ENCODE results near the gene DNAJC5. TPM values are rescaled to one million over a fixed set of nuclear protein-coding genes. Genes with fewer than 3 reads are reported as not detected.

The DNAJC5 gene
- total RNA-seq, 4 donors from 2014 or later = 38.4 to 87.4 (median 75.1) TPM

- Histone ChIP-seq H3K9me3 (no peaks in the 10 kb centered on the region), H3K36me3 (peaks cover 39 to 59% of the 10 kb centered on the region in 2 donors), H3K4me1 (peaks cover 0 to 7% of the 10 kb centered on the region in 2 donors), H3K4me3 (replicated peaks in 1 of 3) (no peak overlapping the region), H3K27ac (no peak overlapping the region), H3K27me3 (no peaks in the 10 kb centered on the region)
- intact Hi-C loops (cut with DNase I) = no loop called here
- no peak for DNase-seq
- TF ChIP-seq POLR2A (IDR thresholded peaks at IDR 0.05) (no peak), CTCF (IDR thresholded peaks at IDR 0.05) (no peak)
- 94 to 96% methylated on average over 11 of the region's 11 CpGs for WGBS, 2 donors
Measured at GRCh38 chr20:63886921-63887320, 8.0 kb upstream of the DNAJC5 start.

GRCh38 chr20:63889241-63890200 is 5.4 kb upstream of the DNAJC5 start:
- 86 to 88% methylated on average over 25 of the region's 25 CpGs for WGBS, 2 donors
- DNase-seq = no peak
- peaks cover 6 to 14% of the 10 kb centered on the region in 2 donors for H3K4me1 ChIP-seq
- H3K36me3 ChIP-seq = peaks cover 26 to 49% of the 10 kb centered on the region in 2 donors
- H3K27me3 ChIP-seq = no peaks in the 10 kb centered on the region
- intact Hi-C loops (cut with DNase I) = no loop called here
- no peak overlapping the region for H3K4me3 ChIP-seq (replicated peaks in 1 of 3)
- H3K9me3 ChIP-seq = no peaks in the 10 kb centered on the region
- H3K27ac ChIP-seq = no peak overlapping the region
- TF ChIP-seq CTCF (IDR thresholded peaks at IDR 0.05) = no peak
- no peak for TF ChIP-seq POLR2A (IDR thresholded peaks at IDR 0.05)

GRCh38 chr20:63890201-63890576 is 4.7 kb upstream of the DNAJC5 start:
- peaks cover 6 to 15% of the 10 kb centered on the region in 2 donors for H3K4me1 ChIP-seq
- intact Hi-C loops (cut with DNase I) = no loop called here
- no peak overlapping the region for H3K4me3 ChIP-seq (replicated peaks in 1 of 3)
- peaks cover 23 to 42% of the 10 kb centered on the region in 2 donors for H3K36me3 ChIP-seq
- TF ChIP-seq POLR2A (IDR thresholded peaks at IDR 0.05) (no peak), CTCF (IDR thresholded peaks at IDR 0.05) (no peak)
- no peak for DNase-seq
- no peaks in the 10 kb centered on the region for H3K27me3 ChIP-seq
- H3K9me3 ChIP-seq = no peaks in the 10 kb centered on the region
- H3K27ac ChIP-seq = peak overlapping the region in 1 of 3 donors; percentile 23
- 67 to 72% methylated on average over 7 of the region's 7 CpGs for WGBS, 2 donors

GRCh38 chr20:63890616-63891015 is 4.3 kb upstream of the DNAJC5 start:
- 45 to 47% methylated on average over 7 of the region's 7 CpGs for WGBS, 2 donors
- intact Hi-C loops (cut with DNase I) = no loop called here
- H3K9me3 ChIP-seq = no peaks in the 10 kb centered on the region
- peak overlapping the region in 2 of 3 donors; percentile 25 to 35 for H3K27ac ChIP-seq
- H3K4me1 ChIP-seq = peaks cover 6 to 15% of the 10 kb centered on the region in 2 donors
- H3K4me3 ChIP-seq (replicated peaks in 1 of 3) = no peak overlapping the region
- peak; percentile 76 to 78 for DNase-seq
- TF ChIP-seq CTCF (IDR thresholded peaks at IDR 0.05) = no peak
- TF ChIP-seq POLR2A (IDR thresholded peaks at IDR 0.05) = peak in 1 of 2 donors; percentile 6
- H3K27me3 ChIP-seq = no peaks in the 10 kb centered on the region
- peaks cover 19 to 42% of the 10 kb centered on the region in 2 donors for H3K36me3 ChIP-seq

Data from thyroid gland (tissue), 4 donors.